SHP77 treated with DMSO at 0.1 percent for 48 hours (cell line): ENCODE results near the gene FH.
A peak's percentile ranks its signal among the peaks of the same experiment; 100 is the strongest.

Experiments
- DNase-seq: peaks from one replicate; lab custom pipeline; 2025; lab: John Stamatoyannopoulos, UW

FH gene

DNA sequence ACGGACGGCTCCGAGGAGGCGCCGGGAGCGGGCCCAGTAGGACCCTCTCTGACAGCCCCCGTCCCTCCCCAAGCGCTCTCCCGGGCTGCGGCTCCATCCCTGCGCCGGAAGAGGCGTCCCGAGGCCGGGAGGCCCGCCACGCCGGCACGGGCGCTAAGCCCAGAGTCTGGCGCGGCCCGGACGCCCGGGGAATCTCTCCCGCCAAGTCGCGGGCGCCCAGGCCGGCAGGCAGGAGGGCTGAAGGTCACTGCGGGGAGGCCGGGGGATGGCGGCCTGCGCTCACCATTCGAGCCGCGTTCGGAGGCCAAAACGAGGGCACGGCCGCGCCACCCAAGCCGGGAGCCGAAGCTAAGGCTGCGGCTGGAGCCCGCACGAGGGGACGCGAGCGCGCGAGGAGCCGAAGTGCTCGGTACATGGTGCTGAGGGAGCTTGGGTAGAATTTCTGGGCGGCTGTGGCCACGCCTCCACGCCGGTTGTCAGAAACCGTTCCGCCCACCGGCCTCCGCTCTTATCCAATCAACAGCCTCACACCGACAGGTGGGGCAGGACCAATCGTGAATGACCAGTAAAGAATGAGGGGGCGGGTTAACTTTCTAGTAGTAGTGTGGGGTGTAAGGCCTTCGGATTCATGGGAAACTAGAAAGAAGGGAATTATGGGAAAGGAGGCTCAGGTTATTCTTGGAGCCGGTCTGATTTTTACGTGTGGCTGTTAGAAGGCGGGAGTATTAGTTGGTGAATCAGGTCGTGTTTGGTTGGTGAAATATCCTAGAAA is at the start of gene FH:
FH (minus strand) TSS at position 448 of the 772 bp plus-strand sequence; CDS start at position 415, 33 bp downstream.
- peak; percentile 99 for DNase-seq

DNA sequence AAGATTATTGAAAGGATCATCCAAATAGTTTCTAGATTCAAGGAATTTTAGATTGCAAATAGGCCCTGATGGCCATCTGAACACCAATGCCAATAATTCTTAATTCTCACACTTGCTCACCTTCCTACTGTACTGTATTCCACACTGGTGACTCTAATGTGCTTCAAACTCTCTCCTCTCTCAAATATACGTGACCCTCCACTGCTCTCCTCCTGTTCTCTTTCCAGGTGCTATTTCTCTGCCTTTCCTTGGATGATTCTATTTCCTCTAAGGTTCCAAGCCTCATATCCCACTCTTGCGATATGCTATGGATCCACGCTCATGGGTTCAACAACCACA is 41.3 kb upstream of the FH start:
- no peak for DNase-seq

DNA sequence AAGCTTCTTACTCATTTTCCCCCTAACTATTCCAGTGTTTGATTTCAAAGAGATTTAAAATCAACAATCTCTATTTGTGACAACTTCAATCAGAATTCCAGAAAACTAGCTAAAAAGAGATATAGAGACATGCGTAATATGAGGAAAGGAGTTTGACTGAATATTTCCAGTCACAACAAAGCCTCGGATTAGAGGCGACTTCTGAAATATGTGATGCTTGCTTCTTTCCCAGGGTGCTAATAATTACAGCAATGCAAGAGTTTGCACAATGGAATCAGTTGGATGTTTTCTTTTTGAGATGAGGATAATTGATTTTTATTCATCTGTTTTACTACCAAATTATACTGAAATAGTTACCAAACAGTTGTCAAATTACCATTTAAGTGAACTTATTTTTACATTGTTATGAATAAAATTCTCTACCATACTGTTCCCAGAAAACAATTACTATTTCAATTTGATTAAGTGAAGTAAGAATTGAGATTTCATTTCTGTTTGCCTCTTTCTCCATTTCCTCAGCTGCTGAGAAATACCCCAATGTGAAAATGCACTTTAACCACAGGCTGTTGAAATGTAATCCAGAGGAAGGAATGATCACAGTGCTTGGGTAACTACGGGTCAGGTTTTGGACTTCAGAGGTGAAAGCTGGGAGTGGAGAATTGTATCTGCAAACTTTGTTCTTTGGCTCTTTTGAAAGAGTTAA is 40.7 kb upstream of the FH start:
- no peak for DNase-seq

DNA sequence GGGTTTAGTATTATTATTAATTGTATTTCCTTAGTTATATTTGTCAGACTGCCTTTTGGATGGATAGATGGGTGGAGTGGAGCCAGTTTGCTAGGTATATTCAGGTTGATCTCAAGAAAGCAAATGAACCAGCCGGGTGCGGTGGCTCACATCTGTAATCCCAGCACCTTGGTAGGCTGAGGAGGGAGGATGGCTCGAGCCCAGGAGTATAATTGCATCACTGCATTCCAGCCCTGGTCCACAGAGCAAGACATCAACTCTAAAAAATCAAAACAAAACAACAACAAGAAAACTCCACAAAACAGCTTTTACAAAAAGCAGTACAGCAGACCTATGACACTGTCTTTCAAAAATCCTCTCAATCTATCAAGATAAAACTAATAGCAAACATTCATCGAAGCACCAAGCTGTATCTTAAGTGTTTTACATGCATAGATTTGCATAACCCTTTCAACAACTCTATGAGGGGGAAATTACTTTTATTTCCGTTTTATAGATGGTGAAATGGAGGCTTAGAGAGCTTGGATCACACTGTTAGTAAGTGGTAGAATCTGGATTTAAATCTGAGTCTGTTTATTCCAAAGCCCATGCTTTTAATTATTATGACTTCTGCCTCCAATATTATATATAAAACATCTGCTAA is 38.1 kb upstream of the FH start:
- DNase-seq = no peak

DNA sequence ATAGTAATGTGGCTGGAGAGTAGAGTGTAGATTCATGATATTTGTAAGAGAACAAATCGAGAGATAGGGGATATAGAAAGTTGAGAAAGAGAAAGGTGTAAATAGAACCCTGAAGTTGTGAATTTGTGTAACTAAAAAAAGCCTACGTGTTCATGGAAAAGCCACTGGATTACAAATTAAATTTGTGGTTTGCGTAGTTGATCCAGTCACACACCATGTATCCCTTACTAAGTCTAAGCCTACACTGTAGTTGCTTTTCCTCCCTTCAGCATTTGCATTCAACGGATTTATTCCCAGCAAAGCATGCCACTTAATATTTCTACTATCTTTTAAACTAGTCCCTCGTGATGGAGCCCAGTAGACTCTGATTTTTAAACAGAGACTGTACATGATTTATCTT is 37.5 kb upstream of the FH start:
- DNase-seq = no peak

GRCh38 chr1:241555526-241555925 is 36.0 kb upstream of the FH start:
- no peak for DNase-seq

GRCh38 chr1:241553886-241554592 is 34.5 kb upstream of the FH start:
- no peak for DNase-seq

- DNase-seq = no peak
Measured at GRCh38 chr1:241551759-241552638, 32.4 kb upstream of the FH start.

GRCh38 chr1:241550318-241550717 is 30.8 kb upstream of the FH start:
- DNase-seq = no peak

GRCh38 chr1:241548008-241548407 is 28.5 kb upstream of the FH start:
- no peak for DNase-seq

DNA sequence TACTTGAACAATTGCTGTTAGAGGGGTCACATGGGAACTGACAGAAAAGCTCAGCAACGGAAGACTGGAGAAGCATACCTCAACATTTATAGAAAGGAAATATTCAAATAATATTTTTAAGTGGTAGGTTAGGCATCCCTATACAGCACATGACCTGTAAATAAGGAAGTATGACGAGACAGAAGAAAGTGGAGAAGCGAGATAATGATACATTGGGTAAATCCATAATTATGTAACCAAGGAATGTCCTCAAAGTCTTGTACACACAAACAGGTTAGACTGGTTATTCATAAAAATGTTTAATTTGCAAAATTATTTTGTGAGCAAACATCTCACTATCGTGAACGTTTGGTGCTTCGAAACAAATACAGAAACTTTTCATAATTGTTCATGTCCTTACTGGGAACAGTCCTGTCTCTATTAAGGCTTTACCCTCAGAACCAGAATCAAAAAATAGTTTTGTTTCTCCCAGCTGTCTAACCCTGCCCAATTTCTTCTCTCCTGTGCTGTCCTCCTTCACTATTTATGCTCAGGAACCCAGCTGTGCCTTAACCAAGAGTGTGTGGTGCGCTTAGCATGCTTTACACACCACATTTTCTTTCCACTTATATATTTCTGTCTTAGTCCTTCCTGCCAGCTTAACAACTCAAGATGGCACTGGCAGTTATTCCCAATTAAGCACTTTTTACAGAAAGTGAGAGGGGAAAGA is 22.8 kb upstream of the FH start:
- DNase-seq = no peak

GRCh38 chr1:241536969-241537368 is 17.4 kb upstream of the FH start:
- no peak for DNase-seq

GRCh38 chr1:241536304-241536703 is 16.7 kb upstream of the FH start:
- DNase-seq = no peak

- no peak for DNase-seq
Measured at GRCh38 chr1:241533326-241534115, 14.0 kb upstream of the FH start.

- no peak for DNase-seq
Measured at GRCh38 chr1:241532864-241533263, 13.3 kb upstream of the FH start.

- no peak for DNase-seq
Measured at GRCh38 chr1:241532162-241532531, 12.6 kb upstream of the FH start, which contains the start of gene KMO. Gene KMO, plus strand, starts transcription at chr1:241532378. Its CDS starts 67 bp downstream, at chr1:241532445.

DNA sequence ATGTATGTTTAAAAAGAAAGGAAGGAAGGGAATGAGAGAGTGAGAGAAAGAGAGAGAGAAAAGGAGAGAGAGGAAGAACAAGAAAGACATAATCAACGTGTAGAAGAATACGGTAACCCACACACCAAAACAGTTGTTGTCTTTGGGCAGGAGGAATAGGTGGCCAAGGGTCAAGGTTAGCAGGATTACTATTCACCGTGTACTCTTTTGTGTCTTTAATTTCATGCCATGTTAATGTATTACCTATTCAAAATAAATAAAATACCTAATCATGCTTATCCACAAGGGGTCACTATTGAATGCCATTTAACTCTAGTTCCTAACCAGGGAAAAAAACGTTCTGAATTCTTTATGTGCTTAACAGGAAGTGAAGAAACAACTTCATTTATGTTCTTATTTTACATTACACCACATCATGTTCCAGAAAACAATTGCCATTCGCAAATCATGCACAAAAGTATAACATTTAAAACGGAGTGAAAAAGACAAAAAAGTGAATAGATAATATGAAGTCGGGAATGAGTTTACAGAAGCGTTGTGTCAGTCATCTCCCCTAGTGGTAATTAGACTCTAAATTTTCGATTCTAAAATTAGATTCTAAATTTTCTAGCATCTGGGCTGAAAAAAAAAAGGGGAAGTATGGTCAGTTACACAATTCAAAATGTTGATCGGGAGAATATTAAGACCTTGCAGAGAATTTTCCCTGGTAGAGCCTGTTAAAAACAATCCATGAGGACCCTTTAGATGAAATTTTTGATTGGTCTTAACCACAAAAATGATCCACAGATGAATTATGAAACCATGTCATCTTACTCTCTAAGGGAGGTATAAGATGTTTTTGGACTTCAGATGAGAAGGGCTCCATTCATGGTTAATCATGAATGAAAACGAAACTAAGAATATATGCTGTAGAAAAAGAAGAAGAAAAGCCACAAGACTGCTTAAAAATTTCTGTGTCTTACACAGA is 11.9 kb upstream of the FH start:
- DNase-seq = peak; percentile 81

GRCh38 chr1:241527146-241527545 is 7.6 kb upstream of the FH start:
- no peak for DNase-seq

DNA sequence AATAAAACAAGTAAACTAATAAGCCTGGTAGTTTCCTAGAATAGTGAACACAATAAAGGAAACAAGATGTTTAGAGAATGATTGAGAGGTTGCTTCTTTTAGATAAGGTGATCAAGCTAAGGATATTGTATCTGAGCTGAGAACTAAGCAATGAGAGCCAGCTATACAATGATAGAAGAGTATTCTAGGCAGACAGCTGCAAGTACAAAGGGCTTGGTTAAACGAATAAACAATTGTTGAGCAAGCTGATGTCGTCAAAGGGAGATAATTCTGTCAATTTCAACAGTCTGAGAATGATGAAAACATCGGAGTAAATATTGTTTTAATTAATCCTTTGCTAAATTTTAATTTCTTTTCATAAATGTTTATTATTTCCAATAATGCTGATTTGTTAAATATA is 5.5 kb upstream of the FH start:
- peak; percentile 25 for DNase-seq
